BE2C (cell line): ENCODE measurements around the gene KIF6.

Source experiments
- DNase-seq: peaks from one replicate; pipeline ENCODE4 v3.0.0-alpha.2; 2020
- H3K27me3 ChIP-seq: fragments of 250-450 bp; sonication (Bioruptor Pico); 2 replicates; pipeline ENCODE4 v1.5.1; 2020; ENCODE audit warnings: mild to moderate bottlenecking
- H3K36me3 ChIP-seq: fragments of 250-450 bp; sonication (Bioruptor Pico); 2 replicates; pipeline ENCODE4 v1.5.1; 2020; ENCODE audit warnings: mild to moderate bottlenecking
- H3K4me1 ChIP-seq: fragments of 250-450 bp; sonication (Bioruptor Pico); 2 replicates; pipeline ENCODE4 v1.5.1; 2020
- H3K4me3 ChIP-seq: 2 replicates; pipeline ENCODE4 v1.5.1; 2011; ENCODE audit warnings: low read depth, low read length
- H3K9me3 ChIP-seq: fragments of 250-450 bp; sonication (Bioruptor Pico); 2 replicates; pipeline ENCODE4 v1.5.1; 2020
- TF ChIP-seq, protein P1 (sequence below): IDR thresholded peaks from 2 replicates; pipeline ENCODE4 v1.5.1; 2012; ENCODE audit warnings: mild to moderate bottlenecking, low read depth, low read length

KIF6 gene

DNA sequence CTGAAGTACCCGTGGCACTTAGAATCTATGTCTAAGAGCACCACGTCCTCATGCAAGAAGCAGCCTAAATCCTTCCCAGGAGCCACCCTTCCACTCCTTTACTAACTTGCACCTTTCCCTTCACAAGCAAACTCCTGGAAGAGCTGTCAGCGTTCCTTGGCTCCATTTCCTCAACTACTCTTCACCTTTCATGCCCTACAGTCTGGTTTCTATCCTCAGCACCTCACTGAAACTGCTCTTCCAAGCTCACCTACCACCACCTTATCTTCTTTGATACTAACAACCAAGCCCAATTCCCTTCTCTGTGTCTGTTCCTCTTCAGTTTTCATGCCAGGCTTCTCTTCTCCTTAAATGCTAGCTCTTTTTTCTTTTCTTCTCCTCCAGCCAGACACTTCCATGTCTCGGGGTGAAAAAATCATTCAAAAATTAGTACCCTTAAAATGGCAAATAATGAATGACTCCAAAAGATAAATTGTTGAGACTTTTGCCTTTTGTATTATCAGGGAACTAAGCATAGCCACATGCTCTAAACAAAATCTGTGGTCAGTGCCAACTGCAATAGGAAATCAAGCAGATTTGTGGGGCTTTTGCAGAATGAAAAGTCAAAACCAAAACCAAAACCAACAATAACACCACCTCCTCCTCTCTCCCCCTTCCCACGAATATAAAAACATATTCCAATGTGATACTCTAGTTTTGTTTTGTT is 253.1 kb downstream of the KIF6 start:
- no peak for DNase-seq

DNA sequence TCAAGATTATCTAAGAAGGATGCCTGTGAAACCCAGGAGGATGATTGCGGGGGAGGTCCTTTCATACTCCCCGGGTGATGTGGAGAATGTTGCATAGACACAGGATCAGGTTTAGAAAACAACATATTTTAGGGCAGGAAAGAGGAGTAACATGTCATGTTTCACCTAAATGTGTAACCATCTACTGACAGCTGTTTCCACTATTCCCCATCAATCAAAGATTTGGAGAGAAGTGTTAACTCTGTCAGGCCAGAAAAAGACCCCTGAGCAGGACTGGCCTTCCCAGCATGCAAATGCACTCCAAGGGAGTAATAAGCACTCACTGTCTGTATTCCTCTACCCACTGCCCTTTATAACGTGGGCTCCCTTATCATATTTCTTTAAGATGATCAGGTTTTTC is 254.7 kb downstream of the KIF6 start:
- no peaks in the 10 kb centered on the region for H3K9me3 ChIP-seq
- TF ChIP-seq, protein P1, sequence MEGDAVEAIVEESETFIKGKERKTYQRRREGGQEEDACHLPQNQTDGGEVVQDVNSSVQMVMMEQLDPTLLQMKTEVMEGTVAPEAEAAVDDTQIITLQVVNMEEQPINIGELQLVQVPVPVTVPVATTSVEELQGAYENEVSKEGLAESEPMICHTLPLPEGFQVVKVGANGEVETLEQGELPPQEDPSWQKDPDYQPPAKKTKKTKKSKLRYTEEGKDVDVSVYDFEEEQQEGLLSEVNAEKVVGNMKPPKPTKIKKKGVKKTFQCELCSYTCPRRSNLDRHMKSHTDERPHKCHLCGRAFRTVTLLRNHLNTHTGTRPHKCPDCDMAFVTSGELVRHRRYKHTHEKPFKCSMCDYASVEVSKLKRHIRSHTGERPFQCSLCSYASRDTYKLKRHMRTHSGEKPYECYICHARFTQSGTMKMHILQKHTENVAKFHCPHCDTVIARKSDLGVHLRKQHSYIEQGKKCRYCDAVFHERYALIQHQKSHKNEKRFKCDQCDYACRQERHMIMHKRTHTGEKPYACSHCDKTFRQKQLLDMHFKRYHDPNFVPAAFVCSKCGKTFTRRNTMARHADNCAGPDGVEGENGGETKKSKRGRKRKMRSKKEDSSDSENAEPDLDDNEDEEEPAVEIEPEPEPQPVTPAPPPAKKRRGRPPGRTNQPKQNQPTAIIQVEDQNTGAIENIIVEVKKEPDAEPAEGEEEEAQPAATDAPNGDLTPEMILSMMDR = no peak
- no peaks in the 10 kb centered on the region for H3K36me3 ChIP-seq
- DNase-seq = no peak
- no peaks in the 10 kb centered on the region for H3K4me1 ChIP-seq
- H3K27me3 ChIP-seq = no peaks in the 10 kb centered on the region
- no peak overlapping the region for H3K4me3 ChIP-seq

More for the DNA sequence above, 253.1 kb downstream of the KIF6 start:
- Histone ChIP-seq H3K9me3 (no peaks in the 10 kb centered on the region), H3K36me3 (no peaks in the 10 kb centered on the region), H3K27me3 (no peaks in the 10 kb centered on the region), H3K4me1 (no peaks in the 10 kb centered on the region), H3K4me3 (no peak overlapping the region)
- TF ChIP-seq, protein P1 = no peak

GRCh38 chr6:39468385-39468784 is 256.8 kb downstream of the KIF6 start:
- no peaks in the 10 kb centered on the region for H3K9me3 ChIP-seq
- H3K36me3 ChIP-seq = no peaks in the 10 kb centered on the region
- DNase-seq = no peak
- no peak overlapping the region for H3K4me3 ChIP-seq
- H3K27me3 ChIP-seq = no peaks in the 10 kb centered on the region
- no peaks in the 10 kb centered on the region for H3K4me1 ChIP-seq
- TF ChIP-seq, protein P1 = no peak

- Histone ChIP-seq H3K27me3 (no peaks in the 10 kb centered on the region), H3K4me1 (no peaks in the 10 kb centered on the region), H3K36me3 (no peaks in the 10 kb centered on the region), H3K9me3 (no peaks in the 10 kb centered on the region), H3K4me3 (no peak overlapping the region)
- TF ChIP-seq, protein P1 = no peak
- no peak for DNase-seq
Observed at GRCh38 chr6:39466631-39467030, 258.6 kb downstream of the KIF6 start.

GRCh38 chr6:39465539-39465938 is 259.7 kb downstream of the KIF6 start:
- H3K4me1 ChIP-seq = no peaks in the 10 kb centered on the region
- TF ChIP-seq, protein P1 = no peak
- H3K36me3 ChIP-seq = no peaks in the 10 kb centered on the region
- no peaks in the 10 kb centered on the region for H3K9me3 ChIP-seq
- H3K27me3 ChIP-seq = no peaks in the 10 kb centered on the region
- DNase-seq = no peak
- no peak overlapping the region for H3K4me3 ChIP-seq

DNA sequence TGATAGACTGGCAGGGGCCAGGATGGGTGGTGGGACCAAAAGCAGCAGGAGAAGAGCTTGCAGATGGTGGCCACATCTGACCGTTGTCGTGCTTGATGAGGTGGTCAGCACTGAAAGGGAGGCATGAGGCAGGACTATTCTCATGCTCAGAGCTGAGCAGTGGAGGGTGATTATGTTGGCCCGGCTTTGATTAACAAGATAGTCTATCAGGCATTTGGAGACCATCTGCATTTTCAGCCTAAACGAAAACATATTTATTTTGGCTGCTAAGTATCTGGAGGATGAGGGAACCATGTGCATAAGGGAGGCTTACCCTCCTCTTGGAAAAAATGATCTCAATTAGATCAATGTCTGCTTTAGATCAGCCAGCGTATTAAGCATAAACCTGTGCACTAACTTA is 261.1 kb downstream of the KIF6 start:
- no peaks in the 10 kb centered on the region for H3K27me3 ChIP-seq
- TF ChIP-seq, protein P1 = no peak
- no peak overlapping the region for H3K4me3 ChIP-seq
- no peaks in the 10 kb centered on the region for H3K9me3 ChIP-seq
- H3K4me1 ChIP-seq = no peaks in the 10 kb centered on the region
- DNase-seq = no peak
- no peaks in the 10 kb centered on the region for H3K36me3 ChIP-seq
